Right atrium auricular region (tissue), 2 donors: ENCODE data around the gene SP140. TPM values are rescaled to one million over a fixed set of nuclear protein-coding genes. Genes with fewer than 3 reads are reported as not detected.

Source experiments
- DNase-seq: peaks from one replicate; pipeline ENCODE4 v3.0.0-alpha.2; 2019; ENCODE audit warnings: low spot score
- H3K27ac ChIP-seq, 2 donors: fragments of 200-600 bp; sonication (generic); 1 replicate in 1 of 2; 2 replicates in 1 of 2; pipeline ENCODE4 v1.5.1; 2016 to 2019
- H3K27me3 ChIP-seq, 2 donors: fragments of 200-600 bp; sonication (generic); one replicate each; pipeline versions ENCODE4 v1.5.1 to v1.6.0; 2017 to 2019
- H3K36me3 ChIP-seq: fragments of 200-600 bp; sonication (generic); one replicate; pipeline ENCODE4 v1.5.1; 2016
- H3K4me1 ChIP-seq, 2 donors: fragments of 200-600 bp; sonication (generic); one replicate each; pipeline versions ENCODE4 v1.5.1 to v1.6.0; 2017 to 2019
- H3K4me3 ChIP-seq, 2 donors: fragments of 200-600 bp; sonication (generic); 1 replicate in 1 of 2; 2 replicates in 1 of 2; pipeline ENCODE4 v1.5.1; 2017 to 2019; ENCODE audit warnings: mild to moderate bottlenecking in 1 of 2, moderate library complexity in 1 of 2
- H3K9me3 ChIP-seq, 2 donors: fragments of 200-600 bp; sonication (generic); one replicate each; pipeline ENCODE4 v1.5.1; 2019
- CTCF ChIP-seq, 2 donors: fragments of 200-600 bp; sonication (generic); IDR thresholded peaks; one replicate each; pipeline ENCODE4 v1.5.1; 2019; ENCODE audit warnings: antibody characterized with exemption in 2 of 2
- total RNA-seq, 2 donors: library from RNA; depleted of rRNA; stranded (reverse); fragments of >200 nt; gene quantifications; one replicate each; pipeline ENCODE4 v1.1.0, GENCODE V29; 2016

The SP140 gene
- total RNA-seq, 2 donors from 2014 or later: 0.26 to 0.55 TPM

GRCh38 chr2:230295192-230295591 lies 69.7 kb downstream of the SP140 start:
- Histone ChIP-seq H3K36me3 (no peaks in the 10 kb centered on the region), H3K9me3 (no peaks in the 10 kb centered on the region), H3K27ac (no peak overlapping the region), H3K4me1 (no peaks in the 10 kb centered on the region), H3K27me3 (no peaks in the 10 kb centered on the region), H3K4me3 (no peak overlapping the region)
- TF ChIP-seq CTCF (IDR thresholded peaks at IDR 0.05): no peak
- DNase-seq: no peak

DNA sequence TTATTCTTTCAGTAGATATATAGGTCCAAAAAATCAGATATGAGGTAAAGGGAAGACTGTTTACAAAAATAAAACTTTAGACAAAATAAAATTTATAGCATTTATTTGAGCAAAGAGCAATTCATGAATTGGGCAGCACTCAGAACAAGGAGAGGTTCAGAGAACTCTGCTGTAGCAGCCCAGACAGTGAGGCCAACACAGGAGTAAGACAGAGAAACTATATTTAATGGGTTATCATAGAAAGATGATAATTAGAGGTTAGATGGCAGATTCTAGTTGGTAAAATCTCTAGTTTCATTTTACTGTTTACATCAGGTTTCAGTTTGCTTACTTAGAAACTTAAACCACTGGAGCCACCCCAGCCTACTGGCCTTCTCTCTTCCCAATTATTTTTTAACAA lies 71.4 kb downstream of the SP140 start:
- H3K9me3 ChIP-seq: no peaks in the 10 kb centered on the region
- H3K27ac ChIP-seq: no peak overlapping the region
- TF ChIP-seq CTCF (IDR thresholded peaks at IDR 0.05): no peak
- H3K36me3 ChIP-seq: no peaks in the 10 kb centered on the region
- H3K4me1 ChIP-seq: no peaks in the 10 kb centered on the region
- H3K27me3 ChIP-seq: no peaks in the 10 kb centered on the region
- no peak for DNase-seq
- H3K4me3 ChIP-seq: no peak overlapping the region

DNA sequence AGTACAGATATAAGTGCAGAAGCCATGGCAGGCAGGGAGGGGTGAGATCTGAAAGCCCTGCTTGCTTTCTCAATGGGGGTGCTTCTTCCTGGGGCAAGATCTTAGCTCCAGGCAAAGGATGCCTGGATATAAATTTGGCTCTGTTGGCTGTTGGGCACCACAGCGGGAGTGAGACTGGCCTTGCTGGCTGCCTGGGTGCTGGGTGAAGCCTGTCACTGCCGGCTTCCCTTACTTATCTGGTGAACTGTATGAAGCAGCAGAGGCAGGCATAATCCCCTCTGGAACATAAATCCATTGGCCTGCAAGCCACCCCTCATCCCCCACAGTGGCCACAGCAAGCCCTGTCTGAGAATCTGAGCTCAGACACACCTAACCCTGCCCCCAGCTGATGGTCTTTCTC lies 74.1 kb downstream of the SP140 start:
- H3K36me3 ChIP-seq: no peaks in the 10 kb centered on the region
- H3K27me3 ChIP-seq: no peaks in the 10 kb centered on the region
- no peak overlapping the region for H3K4me3 ChIP-seq
- no peaks in the 10 kb centered on the region for H3K4me1 ChIP-seq
- no peak overlapping the region for H3K27ac ChIP-seq
- H3K9me3 ChIP-seq: no peaks in the 10 kb centered on the region
- no peak for DNase-seq
- TF ChIP-seq CTCF (IDR thresholded peaks at IDR 0.05): no peak

- Histone ChIP-seq H3K4me3 (no peak overlapping the region), H3K27ac (no peak overlapping the region), H3K36me3 (no peaks in the 10 kb centered on the region), H3K27me3 (no peaks in the 10 kb centered on the region), H3K4me1 (no peaks in the 10 kb centered on the region), H3K9me3 (no peaks in the 10 kb centered on the region)
- DNase-seq: no peak
- no peak for TF ChIP-seq CTCF (IDR thresholded peaks at IDR 0.05)
Measured at GRCh38 chr2:230305416-230306275, 80.1 kb downstream of the SP140 start.

- no peak for DNase-seq
- Histone ChIP-seq H3K36me3 (no peaks in the 10 kb centered on the region), H3K4me3 (no peak overlapping the region), H3K27me3 (no peaks in the 10 kb centered on the region), H3K4me1 (no peaks in the 10 kb centered on the region), H3K9me3 (no peaks in the 10 kb centered on the region), H3K27ac (no peak overlapping the region)
- no peak for TF ChIP-seq CTCF (IDR thresholded peaks at IDR 0.05)
Measured at GRCh38 chr2:230306474-230306873, 80.9 kb downstream of the SP140 start.

- Histone ChIP-seq H3K9me3 (no peaks in the 10 kb centered on the region), H3K4me1 (no peaks in the 10 kb centered on the region), H3K27ac (no peak overlapping the region), H3K27me3 (no peaks in the 10 kb centered on the region), H3K4me3 (no peak overlapping the region), H3K36me3 (no peaks in the 10 kb centered on the region)
- TF ChIP-seq CTCF (IDR thresholded peaks at IDR 0.05): no peak
- no peak for DNase-seq
Measured at GRCh38 chr2:230307485-230307884, 81.9 kb downstream of the SP140 start.
